HFFc6 (cell line): Measurements from ENCODE around the gene ASB1. TPM values are rescaled to one million over a fixed set of nuclear protein-coding genes. Genes with fewer than 3 reads are reported as not detected.

Source experiments
- DNase-seq: peaks from one replicate; pipeline ENCODE4 v3.0.0-alpha.2; 2018
- H3K27ac Mint-ChIP-seq: 2 replicates; pipeline ENCODE4 v1.8.0; 2020; ENCODE audit warnings: mild to moderate bottlenecking, mixed read lengths
- H3K27me3 Mint-ChIP-seq: 2 replicates; pipeline ENCODE4 v1.8.0; 2021; ENCODE audit warnings: mild to moderate bottlenecking, moderate library complexity, mixed read lengths; ENCODE audit not compliant: insufficient read depth
- H3K36me3 Mint-ChIP-seq: 2 replicates; pipeline ENCODE4 v1.8.0; 2021; ENCODE audit warnings: low read depth, mixed read lengths
- H3K4me1 Mint-ChIP-seq: 2 replicates; pipeline ENCODE4 v1.8.0; 2020; ENCODE audit warnings: low read depth, mixed read lengths
- H3K4me3 Mint-ChIP-seq: 2 replicates; pipeline ENCODE4 v1.8.0; 2020; ENCODE audit warnings: mild to moderate bottlenecking, moderate library complexity, mixed read lengths
- H3K9me3 Mint-ChIP-seq: 2 replicates; pipeline ENCODE4 v1.8.0; 2020; ENCODE audit warnings: mild to moderate bottlenecking, mixed read lengths
- CTCF ChIP-seq: fragments of 200-600 bp; sonication (generic); IDR thresholded peaks from 2 replicates; pipeline ENCODE4 v1.5.0; 2021; ENCODE audit warnings: antibody characterized with exemption, mild to moderate bottlenecking
- total RNA-seq, 6 experiments: library from RNA; stranded (reverse); fragmentation: NEBNext Ultra II Directional; extraction: Animal tissue kit (Norgen Biotek cat#: 25700); gene quantifications; 2 replicates in 1 of 6; 3 replicates in 5 of 6; pipeline ENCODE4 v1.2.3, GENCODE V29; 2021

ASB1 gene
- total RNA-seq, 6 experiments from 2014 or later = 56.0 to 77.5 (median 74.4) TPM

- no peak overlapping the region for H3K27ac Mint-ChIP-seq
- no peaks in the 10 kb centered on the region for H3K9me3 Mint-ChIP-seq
- no peak for TF ChIP-seq CTCF
- no peak overlapping the region for H3K4me3 Mint-ChIP-seq
- DNase-seq = no peak
- peaks cover 15% of the 10 kb centered on the region for H3K36me3 Mint-ChIP-seq
- no peaks in the 10 kb centered on the region; the same call in 1 of the 2 replicates for H3K27me3 Mint-ChIP-seq
- peaks cover 29% of the 10 kb centered on the region for H3K4me1 Mint-ChIP-seq
These were observed 45.2 kb upstream of the ASB1 start for GRCh38 chr2:238381341-238382115.

- Mint-ChIP-seq H3K4me3 (no peak overlapping the region), H3K27ac (no peak overlapping the region), H3K36me3 (peaks cover 19% of the 10 kb centered on the region), H3K9me3 (no peaks in the 10 kb centered on the region), H3K27me3 (no peaks in the 10 kb centered on the region; the same call in 1 of the 2 replicates), H3K4me1 (peaks cover 20% of the 10 kb centered on the region)
- TF ChIP-seq CTCF = no peak
- no peak for DNase-seq
These were observed 44.3 kb upstream of the ASB1 start for GRCh38 chr2:238382381-238382781.

DNA sequence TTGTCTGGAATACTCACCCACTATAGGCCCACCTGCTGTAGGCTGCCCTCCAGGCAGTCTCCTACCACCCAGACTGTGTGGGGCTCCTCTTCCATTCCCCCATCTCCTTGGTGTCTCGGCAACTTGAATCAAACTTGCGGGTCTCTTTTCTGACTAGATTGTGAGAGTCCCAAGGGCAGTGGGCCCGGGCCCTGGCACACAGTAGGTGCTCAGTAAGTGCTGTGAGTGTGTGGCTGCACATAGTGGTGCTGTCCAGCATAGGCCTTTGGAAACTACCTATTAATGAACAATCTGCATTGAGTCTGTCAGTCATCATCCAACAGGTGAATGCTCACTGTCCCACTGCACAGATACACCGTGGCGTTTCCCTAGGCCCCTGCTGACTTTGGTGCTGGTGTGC lies 43.6 kb upstream of the ASB1 start:
- peaks cover 19% of the 10 kb centered on the region for H3K4me1 Mint-ChIP-seq
- H3K27ac Mint-ChIP-seq = no peak overlapping the region
- H3K27me3 Mint-ChIP-seq = no peaks in the 10 kb centered on the region; the same call in 1 of the 2 replicates
- no peak overlapping the region for H3K4me3 Mint-ChIP-seq
- H3K36me3 Mint-ChIP-seq = peaks cover 23% of the 10 kb centered on the region
- no peak for TF ChIP-seq CTCF
- H3K9me3 Mint-ChIP-seq = no peaks in the 10 kb centered on the region
- no peak for DNase-seq

GRCh38 chr2:238383743-238384380 lies 42.9 kb upstream of the ASB1 start:
- no peak for DNase-seq
- H3K4me1 Mint-ChIP-seq = peaks cover 19% of the 10 kb centered on the region
- H3K4me3 Mint-ChIP-seq = no peak overlapping the region
- H3K36me3 Mint-ChIP-seq = peaks cover 23% of the 10 kb centered on the region
- no peak overlapping the region for H3K27ac Mint-ChIP-seq
- no peaks in the 10 kb centered on the region for H3K9me3 Mint-ChIP-seq
- TF ChIP-seq CTCF = no peak
- H3K27me3 Mint-ChIP-seq = no peaks in the 10 kb centered on the region; the same call in 1 of the 2 replicates

DNA sequence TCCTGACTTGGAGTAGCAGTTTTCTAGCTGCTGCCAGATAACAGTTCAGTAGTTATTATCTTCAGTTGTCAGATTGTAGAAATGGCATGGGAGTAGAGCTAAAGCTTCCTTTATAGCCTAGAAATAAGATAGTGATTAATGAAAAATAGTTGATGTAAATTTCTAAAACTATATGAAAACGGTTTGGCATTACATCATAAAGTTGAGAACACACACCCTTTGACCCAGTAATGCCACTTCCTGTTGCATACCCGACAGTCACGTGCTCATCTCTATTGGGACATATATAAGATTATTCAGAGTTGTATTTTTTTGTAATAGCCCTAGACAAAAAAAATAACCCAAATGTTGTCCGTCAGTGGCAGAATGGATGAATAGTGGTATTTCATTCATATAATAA lies 39.4 kb upstream of the ASB1 start:
- H3K27me3 Mint-ChIP-seq = no peaks in the 10 kb centered on the region; the same call in 1 of the 2 replicates
- H3K9me3 Mint-ChIP-seq = no peaks in the 10 kb centered on the region
- no peak for TF ChIP-seq CTCF
- no peak overlapping the region for H3K4me3 Mint-ChIP-seq
- H3K36me3 Mint-ChIP-seq = peaks cover 27% of the 10 kb centered on the region
- H3K4me1 Mint-ChIP-seq = peaks cover 6% of the 10 kb centered on the region
- no peak for DNase-seq
- no peak overlapping the region for H3K27ac Mint-ChIP-seq
